GM19452 (cell line): ENCODE results near the gene CCDC169.

Experiments used
- ATAC-seq: cut with Tn5 transposase; IDR thresholded peaks from one replicate; pipeline ENCODE4 v1.9.1; 2021; ENCODE audit not compliant: unreplicated experiment

CCDC169 gene

GRCh38 chr13:36248700-36249099, 48.9 kb downstream of the CCDC169 start:
- ATAC-seq: no peak

DNA sequence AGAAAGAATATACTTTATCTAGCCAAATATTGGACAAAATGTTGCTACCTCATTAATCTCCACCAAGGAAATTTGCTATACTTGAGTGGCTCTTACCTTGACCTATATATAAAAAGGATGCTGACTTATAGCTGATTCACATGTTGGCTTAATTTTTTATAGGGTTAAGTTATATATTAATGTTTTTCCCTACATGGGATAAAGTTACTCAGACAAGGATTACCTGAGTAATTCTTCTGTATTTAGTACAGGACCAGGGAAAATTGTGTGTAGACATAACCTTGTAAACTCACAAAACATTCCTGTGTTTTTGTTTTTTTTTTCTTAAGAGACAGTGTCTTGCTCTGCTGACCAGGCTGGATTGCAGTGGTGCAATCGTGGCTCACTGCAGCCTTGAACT, 52.6 kb downstream of the CCDC169 start:
- no peak for ATAC-seq

- no peak for ATAC-seq
Measured at GRCh38 chr13:36244073-36244472, 53.5 kb downstream of the CCDC169 start.

- no peak for ATAC-seq
Measured at GRCh38 chr13:36242761-36243160, 54.9 kb downstream of the CCDC169 start.

DNA sequence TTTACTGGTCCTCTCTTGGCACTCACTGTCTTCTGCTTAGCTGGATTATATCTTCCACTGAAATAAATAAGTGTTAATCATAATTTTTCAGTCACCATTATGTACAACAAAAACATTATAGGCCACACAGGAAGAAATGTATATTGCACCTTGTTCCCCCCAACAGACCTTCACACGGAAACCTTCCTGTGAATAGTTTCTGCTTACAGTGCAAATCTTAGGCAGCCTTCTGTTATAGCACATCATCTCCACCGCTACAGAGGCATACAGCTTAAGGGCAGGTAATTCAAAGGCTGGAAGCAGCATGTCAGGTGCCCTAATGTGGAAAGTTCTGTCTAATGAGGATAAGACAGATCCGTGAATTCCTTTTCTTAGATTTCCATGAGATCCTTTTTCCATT, 66.4 kb downstream of the CCDC169 start:
- ATAC-seq: no peak

DNA sequence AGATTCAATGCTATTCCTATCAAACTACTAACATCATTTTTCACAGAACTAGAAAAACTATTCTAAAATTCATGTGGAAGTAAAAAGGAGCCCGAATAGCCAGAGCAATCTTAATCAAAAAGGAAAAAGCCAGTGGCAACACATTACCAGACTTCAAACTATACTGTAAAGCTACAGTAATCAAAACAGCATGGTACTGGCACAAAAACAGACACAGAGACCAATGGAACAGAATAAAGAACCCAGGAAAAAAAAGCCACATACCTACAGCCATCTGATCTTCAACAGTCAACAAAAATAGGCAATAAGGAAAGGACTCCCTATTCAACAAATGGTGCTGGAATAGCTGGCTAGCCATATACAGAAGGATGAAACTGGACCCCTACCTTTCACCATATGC, 72.9 kb downstream of the CCDC169 start:
- no peak for ATAC-seq

DNA sequence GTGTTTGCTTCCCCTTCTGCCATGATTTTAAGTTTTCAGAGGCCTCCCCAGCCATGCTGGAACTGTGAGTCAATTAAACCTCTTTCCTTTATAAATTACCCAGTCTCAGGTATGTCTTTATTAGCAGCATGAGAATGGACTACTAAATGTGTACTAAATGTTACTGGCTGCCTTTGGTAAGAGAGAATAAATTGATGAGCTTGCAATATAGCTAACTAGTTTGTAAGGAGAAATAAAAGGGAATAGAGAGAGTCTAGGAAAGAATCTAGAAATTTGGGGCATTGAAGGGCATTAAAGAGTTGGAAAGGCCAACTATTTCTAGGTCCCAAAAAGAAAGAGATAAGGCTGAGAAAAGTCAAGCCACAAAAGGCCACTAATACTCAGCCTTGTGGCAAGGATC, 77.7 kb downstream of the CCDC169 start:
- ATAC-seq: no peak

GRCh38 chr13:36217456-36217855, 80.2 kb downstream of the CCDC169 start:
- ATAC-seq: no peak

DNA sequence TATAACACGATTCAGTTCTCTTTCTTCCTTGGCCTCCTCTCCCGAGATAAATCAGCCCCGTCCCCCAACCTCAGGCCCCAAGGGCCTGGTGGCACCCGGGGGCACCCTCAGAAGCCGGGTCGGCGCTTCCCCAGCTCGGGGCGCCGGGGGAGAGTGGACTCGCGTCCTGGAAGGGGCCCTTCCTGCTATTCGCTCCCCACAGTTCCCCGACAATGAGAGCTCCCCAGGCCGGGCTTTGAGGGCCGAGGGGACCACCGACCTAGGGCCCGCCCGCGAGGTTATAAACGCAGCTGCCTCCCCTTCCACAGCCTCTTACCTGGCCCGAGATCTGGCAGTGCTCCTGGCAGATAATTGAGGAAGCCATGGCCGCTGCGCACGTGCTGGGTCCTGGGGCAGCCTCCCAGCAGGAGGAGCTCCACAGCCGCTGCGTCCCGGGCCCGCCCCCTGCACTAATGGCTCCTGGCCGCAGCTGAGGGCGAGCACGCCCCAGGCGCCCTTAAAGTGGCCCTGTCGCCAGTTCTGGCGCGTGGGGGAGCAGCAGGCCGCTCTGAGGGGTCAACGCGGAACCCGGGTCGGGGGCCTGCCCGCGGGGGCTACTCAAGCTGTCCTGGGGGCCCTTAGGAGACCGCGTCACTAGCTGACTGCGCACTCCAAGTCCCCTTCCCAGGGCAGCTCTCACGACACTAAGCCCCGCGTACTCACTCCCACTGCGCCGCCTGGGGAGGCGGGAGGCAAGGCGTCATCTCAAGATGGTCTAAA, 83.3 kb downstream of the CCDC169 start, which contains the start of gene SOHLH2:
Gene SOHLH2 (minus strand): TSS at position 394 of the 759 bp plus-strand sequence. CDS start 30 bp downstream, at position 364.
- no peak for ATAC-seq

DNA sequence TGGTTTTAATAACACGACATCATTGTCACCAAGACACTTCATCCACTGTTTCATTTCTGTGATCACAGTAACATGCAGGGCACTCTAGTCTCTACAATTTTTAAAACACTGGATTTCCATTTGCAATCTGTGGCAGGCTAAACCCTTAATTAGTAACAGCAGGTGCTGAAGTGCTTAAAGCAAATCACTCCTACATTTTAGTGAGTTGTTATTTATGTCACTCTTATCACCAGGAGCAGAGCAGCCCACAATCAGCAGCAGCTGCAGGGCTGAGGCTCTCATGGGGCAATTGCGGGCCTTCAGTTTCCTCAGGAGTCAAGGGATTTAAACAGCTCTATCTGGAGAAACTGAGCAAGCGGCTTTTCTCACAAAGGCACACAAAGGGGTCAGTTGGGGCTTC, 84.8 kb downstream of the CCDC169 start:
- ATAC-seq: no peak

- ATAC-seq: no peak
Measured at GRCh38 chr13:36211567-36211966, 86.0 kb downstream of the CCDC169 start.

- ATAC-seq: no peak
Measured at GRCh38 chr13:36210738-36211137, 86.9 kb downstream of the CCDC169 start.

DNA sequence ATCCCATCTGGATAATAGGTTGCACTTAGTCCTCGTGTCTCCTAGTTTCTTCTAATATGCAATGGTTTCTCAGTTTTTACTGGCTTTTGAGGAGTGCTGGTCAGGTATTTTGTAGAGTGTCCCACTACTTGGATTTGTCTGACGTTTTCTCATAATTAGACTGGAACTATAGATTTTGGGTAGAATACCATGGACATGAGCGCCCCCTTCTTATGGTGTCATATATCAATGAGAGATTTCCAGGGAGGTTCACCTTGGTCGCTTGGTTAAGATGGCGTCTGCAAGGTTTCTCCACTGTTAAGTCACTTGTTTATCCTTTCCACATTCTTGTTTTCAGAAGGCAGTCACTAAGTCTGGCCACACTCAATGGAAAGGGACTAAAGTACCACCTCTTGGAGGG, 89.9 kb downstream of the CCDC169 start:
- no peak for ATAC-seq

GRCh38 chr13:36193151-36193855, 104.3 kb downstream of the CCDC169 start:
- ATAC-seq: no peak

- no peak for ATAC-seq
Measured at GRCh38 chr13:36192166-36192565, 105.4 kb downstream of the CCDC169 start.

DNA sequence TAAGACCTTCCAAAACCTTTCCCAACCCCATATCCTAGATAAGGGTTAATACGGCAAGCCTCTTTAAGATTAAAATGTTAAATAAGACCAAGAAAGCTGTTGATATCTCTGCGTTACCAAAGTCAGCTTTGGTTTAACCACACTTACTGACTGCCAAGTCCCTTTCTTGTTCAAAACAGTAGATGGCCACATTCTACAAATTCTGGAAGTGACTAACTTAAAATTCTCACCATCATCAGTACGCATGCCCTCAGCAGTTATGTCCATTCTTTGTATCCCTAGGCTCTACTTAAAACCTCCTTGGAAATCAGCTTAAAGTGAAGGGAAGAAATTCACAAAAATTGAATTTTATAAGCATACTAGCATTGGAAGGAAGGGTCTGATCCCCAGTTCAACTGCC, 106.8 kb downstream of the CCDC169 start:
- ATAC-seq: no peak

DNA sequence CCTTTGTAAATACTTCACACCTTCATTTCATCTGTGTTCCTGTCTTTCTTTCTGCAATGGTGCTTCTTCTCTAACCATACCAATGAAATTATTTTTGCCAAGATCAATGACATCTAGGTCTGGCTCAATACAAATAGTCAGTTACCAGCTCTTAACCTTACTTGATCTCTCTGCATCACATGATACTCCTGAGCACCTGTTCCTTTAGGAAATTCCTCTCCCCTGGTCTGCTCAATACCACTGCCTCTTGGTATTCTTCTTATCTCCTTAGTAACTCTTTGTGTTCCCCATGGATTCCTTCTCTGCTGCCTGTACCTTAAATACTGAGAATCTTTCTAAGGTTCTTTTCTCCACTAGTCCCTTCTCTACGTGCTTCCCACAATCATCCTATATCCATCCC, 109.2 kb downstream of the CCDC169 start:
- no peak for ATAC-seq

DNA sequence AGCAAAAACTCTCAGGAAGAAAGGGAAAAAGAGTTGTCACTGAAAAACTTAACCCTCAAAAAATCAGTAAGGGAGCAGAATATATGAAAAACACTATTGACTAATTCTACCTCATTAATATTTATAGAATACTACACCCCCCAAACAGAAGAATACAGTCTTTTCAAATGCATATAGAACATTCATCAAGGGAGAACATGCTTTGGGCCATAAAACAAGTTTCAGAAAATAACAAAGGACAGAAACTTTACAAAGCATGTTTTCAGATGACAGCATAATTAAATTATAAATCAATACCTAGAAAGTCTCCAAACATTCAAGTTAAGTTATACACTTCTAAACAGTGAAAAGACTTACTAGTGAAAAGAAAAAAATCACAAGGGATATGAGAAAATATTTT, 113.7 kb downstream of the CCDC169 start:
- no peak for ATAC-seq
